Upper lobe of left lung (tissue), 6 donors: Measurements from ENCODE around the gene MIPOL1. TPM values are rescaled to one million over a fixed set of nuclear protein-coding genes. Genes with fewer than 3 reads are reported as not detected.

Experiments used
- ATAC-seq, 2 donors: fragments of 200-7000 bp; cut with Tn5 transposase; one replicate each; pipeline ENCODE4 v1.9.1; 2022; ENCODE audit warnings: mild to moderate bottlenecking in 2 of 2, moderate library complexity in 2 of 2; ENCODE audit not compliant: low FRiP score in 2 of 2
- DNase-seq, 2 donors: peaks; one replicate each; pipeline ENCODE4 v3.0.0-alpha.2; 2019 to 2020
- H3K27ac ChIP-seq, 4 donors: fragments of 200-600 bp; sonication (generic); one replicate each; pipeline ENCODE4 v1.5.1; 2016 to 2019
- H3K27me3 ChIP-seq, 4 donors: fragments of 200-600 bp; sonication (generic); one replicate each; pipeline ENCODE4 v1.5.1; 2017 to 2019
- H3K36me3 ChIP-seq, 4 donors: fragments of 200-600 bp; sonication (generic); one replicate each; pipeline ENCODE4 v1.5.1; 2016 to 2019
- H3K4me1 ChIP-seq, 4 donors: fragments of 200-600 bp; sonication (generic); one replicate each; pipeline ENCODE4 v1.5.1; 2018 to 2019
- H3K4me3 ChIP-seq, 4 donors: fragments of 200-600 bp; sonication (generic); one replicate each; pipeline ENCODE4 v1.5.1; 2017 to 2019; ENCODE audit warnings: mild to moderate bottlenecking in 2 of 4, moderate library complexity in 1 of 4
- H3K9me3 ChIP-seq, 4 donors: fragments of 200-600 bp; sonication (generic); one replicate each; pipeline ENCODE4 v1.5.1; 2018 to 2019
- EP300 ChIP-seq, 4 donors: sonication (generic); formaldehyde crosslinking; IDR thresholded peaks; one replicate each; pipeline ENCODE4 v1.5.1; 2017; ENCODE audit warnings: antibody characterized with exemption in 4 of 4, control low read depth in 2 of 4
- POLR2A ChIP-seq, 4 donors: fragments of 450-650 bp; IDR thresholded peaks; one replicate each; pipeline ENCODE4 v1.5.1; 2016 to 2017; ENCODE audit warnings: antibody characterized with exemption in 4 of 4, mild to moderate bottlenecking in 2 of 4
- POLR2AphosphoS5 ChIP-seq, 2 donors: sonication (generic); formaldehyde crosslinking; IDR thresholded peaks; one replicate each; pipeline ENCODE4 v1.5.1; 2017; ENCODE audit warnings: antibody characterized with exemption in 2 of 2
- WGBS, 2 donors: methylation state at CpG; one replicate each; pipeline ENCODE4 v1.1.5; 2017 to 2018; 5-methylcytosine and 5-hydroxymethylcytosine counted together
- total RNA-seq, 6 donors: library from RNA; depleted of rRNA in 4 of 6; stranded (reverse); fragments of >200 nt in 4 of 6; gene quantifications; one replicate each; pipeline versions ENCODE4 v1.1.0 to v1.2.1, GENCODE V29; 2016 to 2021
- TF ChIP-seq, protein P1 (sequence below), 6 experiments: fragments of 450-650 bp in 4 of 6; fragments of 200-600 bp in 2 of 6; sonication (generic) in 2 of 6; IDR thresholded peaks; one replicate each; pipeline ENCODE4 v1.5.1; 2016 to 2019; ENCODE audit warnings: antibody characterized with exemption in 6 of 6
- donor health status: DM: no; HTN: no; CAD: no; lungs with moderate emphysema.
- donor health status: DM: no; HTN: yes; CAD: no; lungs with severe emphysema.

The MIPOL1 gene
- total RNA-seq, 6 donors from 2014 or later = 4.1 to 32.6 (median 8.4) TPM

GRCh38 chr14:37263656-37264236 lies 66.0 kb downstream of the MIPOL1 start:
- TF ChIP-seq EP300 (IDR thresholded peaks at IDR 0.05) = no peak
- TF ChIP-seq, protein P1, sequence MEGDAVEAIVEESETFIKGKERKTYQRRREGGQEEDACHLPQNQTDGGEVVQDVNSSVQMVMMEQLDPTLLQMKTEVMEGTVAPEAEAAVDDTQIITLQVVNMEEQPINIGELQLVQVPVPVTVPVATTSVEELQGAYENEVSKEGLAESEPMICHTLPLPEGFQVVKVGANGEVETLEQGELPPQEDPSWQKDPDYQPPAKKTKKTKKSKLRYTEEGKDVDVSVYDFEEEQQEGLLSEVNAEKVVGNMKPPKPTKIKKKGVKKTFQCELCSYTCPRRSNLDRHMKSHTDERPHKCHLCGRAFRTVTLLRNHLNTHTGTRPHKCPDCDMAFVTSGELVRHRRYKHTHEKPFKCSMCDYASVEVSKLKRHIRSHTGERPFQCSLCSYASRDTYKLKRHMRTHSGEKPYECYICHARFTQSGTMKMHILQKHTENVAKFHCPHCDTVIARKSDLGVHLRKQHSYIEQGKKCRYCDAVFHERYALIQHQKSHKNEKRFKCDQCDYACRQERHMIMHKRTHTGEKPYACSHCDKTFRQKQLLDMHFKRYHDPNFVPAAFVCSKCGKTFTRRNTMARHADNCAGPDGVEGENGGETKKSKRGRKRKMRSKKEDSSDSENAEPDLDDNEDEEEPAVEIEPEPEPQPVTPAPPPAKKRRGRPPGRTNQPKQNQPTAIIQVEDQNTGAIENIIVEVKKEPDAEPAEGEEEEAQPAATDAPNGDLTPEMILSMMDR (IDR thresholded peaks at IDR 0.05) = no peak
- TF ChIP-seq POLR2AphosphoS5 (IDR thresholded peaks at IDR 0.05) = no peak
- H3K27ac ChIP-seq = no peak overlapping the region
- no peaks in the 10 kb centered on the region for H3K4me1 ChIP-seq
- H3K27me3 ChIP-seq = no peaks in the 10 kb centered on the region
- ATAC-seq (no peak), DNase-seq (no peak)
- H3K9me3 ChIP-seq = no peaks in the 10 kb centered on the region
- no peaks in the 10 kb centered on the region for H3K36me3 ChIP-seq
- H3K4me3 ChIP-seq = no peak overlapping the region
- 62% methylated on average over 3 of the region's 3 CpGs for WGBS, 2 donors

GRCh38 chr14:37268788-37269187 lies 71.1 kb downstream of the MIPOL1 start:
- H3K9me3 ChIP-seq = no peaks in the 10 kb centered on the region
- no peak overlapping the region for H3K4me3 ChIP-seq
- TF ChIP-seq, protein P1 (IDR thresholded peaks at IDR 0.05) = no peak
- no peak overlapping the region for H3K27ac ChIP-seq
- ATAC-seq (no peak), DNase-seq (no peak)
- no peaks in the 10 kb centered on the region for H3K36me3 ChIP-seq
- no peaks in the 10 kb centered on the region for H3K27me3 ChIP-seq
- no peaks in the 10 kb centered on the region for H3K4me1 ChIP-seq

- Histone ChIP-seq H3K9me3 (no peaks in the 10 kb centered on the region), H3K36me3 (no peaks in the 10 kb centered on the region), H3K4me3 (no peak overlapping the region), H3K27me3 (no peaks in the 10 kb centered on the region), H3K27ac (no peak overlapping the region), H3K4me1 (no peaks in the 10 kb centered on the region)
- TF ChIP-seq EP300 (IDR thresholded peaks at IDR 0.05) (no peak), POLR2A (IDR thresholded peaks at IDR 0.05) (no peak), POLR2AphosphoS5 (IDR thresholded peaks at IDR 0.05) (no peak)
- TF ChIP-seq, protein P1 (IDR thresholded peaks at IDR 0.05) = no peak
- 76 to 81% methylated on average over 3 of the region's 3 CpGs for WGBS, 2 donors
- ATAC-seq (no peak), DNase-seq (no peak)
These were observed 72.9 kb downstream of the MIPOL1 start for GRCh38 chr14:37270629-37271028.

- Histone ChIP-seq H3K9me3 (no peaks in the 10 kb centered on the region), H3K4me3 (no peak overlapping the region), H3K4me1 (no peaks in the 10 kb centered on the region), H3K27me3 (no peaks in the 10 kb centered on the region), H3K27ac (no peak overlapping the region), H3K36me3 (no peaks in the 10 kb centered on the region)
- DNase-seq (no peak), ATAC-seq (no peak)
- 91 to 96% methylated on average over 2 of the region's 2 CpGs for WGBS, 2 donors
- TF ChIP-seq POLR2A (IDR thresholded peaks at IDR 0.05) (no peak), POLR2AphosphoS5 (IDR thresholded peaks at IDR 0.05) (no peak), EP300 (IDR thresholded peaks at IDR 0.05) (no peak)
- TF ChIP-seq, protein P1 (IDR thresholded peaks at IDR 0.05) = no peak
These were observed 74.8 kb downstream of the MIPOL1 start for GRCh38 chr14:37272569-37272968.

DNA sequence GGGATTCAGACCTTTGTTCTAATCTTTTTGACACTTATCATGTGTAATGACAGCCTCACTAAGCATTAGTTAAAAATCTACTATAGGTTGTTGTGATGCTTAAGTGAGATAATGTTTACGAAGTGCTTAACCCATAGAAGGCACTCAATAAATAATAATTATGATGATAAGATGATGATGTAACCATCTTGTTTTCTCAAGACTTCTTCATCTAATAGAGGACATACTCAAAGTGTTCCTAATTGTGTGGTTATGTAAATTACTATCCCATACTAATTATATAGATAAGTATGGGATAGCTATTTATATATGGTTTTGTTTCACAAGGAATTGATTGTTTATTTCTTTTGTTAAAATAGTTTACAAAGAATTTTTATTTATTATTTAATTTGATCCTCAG lies 76.9 kb downstream of the MIPOL1 start:
- 93 to 97% methylated on average over 1 of the region's 1 CpG for WGBS, 2 donors
- no peaks in the 10 kb centered on the region for H3K36me3 ChIP-seq
- no peak for TF ChIP-seq POLR2A (IDR thresholded peaks at IDR 0.05)
- no peak for TF ChIP-seq EP300 (IDR thresholded peaks at IDR 0.05)
- TF ChIP-seq, protein P1 (IDR thresholded peaks at IDR 0.05) = no peak
- no peak for TF ChIP-seq POLR2AphosphoS5 (IDR thresholded peaks at IDR 0.05)

More for the DNA sequence above, 76.9 kb downstream of the MIPOL1 start:
- Histone ChIP-seq H3K27me3 (no peaks in the 10 kb centered on the region), H3K27ac (no peak overlapping the region), H3K9me3 (no peaks in the 10 kb centered on the region), H3K4me3 (no peak overlapping the region), H3K4me1 (no peaks in the 10 kb centered on the region)
- no peak for DNase-seq
- ATAC-seq = no peak
